Thoracic aorta (tissue), 2 donors: ENCODE results near the gene SYS1. TPM values are rescaled to one million over a fixed set of nuclear protein-coding genes. Genes with fewer than 3 reads are reported as not detected.

Source experiments
- ATAC-seq: fragments of 150-250 bp; one replicate; pipeline ENCODE4 v1.8.0; 2017; ENCODE audit warnings: low read depth; ENCODE audit not compliant: insufficient number of reproducible peaks, low FRiP score
- DNase-seq: peaks from one replicate; pipeline ENCODE4 v3.0.0-alpha.2; 2020; ENCODE audit warnings: low spot score
- H3K27ac ChIP-seq, 2 donors: fragments of 200-600 bp; sonication (generic); 1 replicate in 1 of 2; 2 replicates in 1 of 2; pipeline ENCODE4 v1.5.1; 2016; ENCODE audit warnings: mild to moderate bottlenecking in 2 of 2, moderate library complexity in 2 of 2
- H3K27me3 ChIP-seq: fragments of 200-600 bp; sonication (generic); replicated peaks from 2 replicates; pipeline ENCODE4 v1.6.0; 2016; ENCODE audit warnings: mild to moderate bottlenecking; ENCODE audit not compliant: insufficient read depth
- H3K36me3 ChIP-seq: fragments of 200-600 bp; sonication (generic); one replicate; pipeline ENCODE4 v1.5.1; 2016
- H3K4me1 ChIP-seq, 2 donors: fragments of 200-600 bp; sonication (generic); 1 replicate in 1 of 2; 2 replicates in 1 of 2; pipeline versions ENCODE4 v1.5.1 to v1.6.0; 2016; ENCODE audit warnings: low read depth in 2 of 2, mild to moderate bottlenecking in 1 of 2; ENCODE audit not compliant: control insufficient read depth in 1 of 2
- H3K4me3 ChIP-seq: fragments of 200-600 bp; sonication (generic); 2 replicates; pipeline ENCODE4 v1.5.1; 2016; ENCODE audit warnings: mild to moderate bottlenecking
- H3K9me3 ChIP-seq: fragments of 200-600 bp; sonication (generic); 2 replicates; pipeline ENCODE4 v1.5.1; 2016
- total RNA-seq, 2 donors: library from RNA; depleted of rRNA; stranded (reverse); fragments of >200 nt; gene quantifications; one replicate each; pipeline versions ENCODE4 v1.1.0 to v1.2.3, GENCODE V29; 2016
- TF ChIP-seq, protein P1 (sequence below): fragments of 200-600 bp; sonication (generic); IDR thresholded peaks from one replicate; pipeline ENCODE4 v1.5.1; 2019; ENCODE audit warnings: antibody characterized with exemption

SYS1 gene
- total RNA-seq, 2 donors from 2014 or later = 24.6 to 40.8 TPM

DNA sequence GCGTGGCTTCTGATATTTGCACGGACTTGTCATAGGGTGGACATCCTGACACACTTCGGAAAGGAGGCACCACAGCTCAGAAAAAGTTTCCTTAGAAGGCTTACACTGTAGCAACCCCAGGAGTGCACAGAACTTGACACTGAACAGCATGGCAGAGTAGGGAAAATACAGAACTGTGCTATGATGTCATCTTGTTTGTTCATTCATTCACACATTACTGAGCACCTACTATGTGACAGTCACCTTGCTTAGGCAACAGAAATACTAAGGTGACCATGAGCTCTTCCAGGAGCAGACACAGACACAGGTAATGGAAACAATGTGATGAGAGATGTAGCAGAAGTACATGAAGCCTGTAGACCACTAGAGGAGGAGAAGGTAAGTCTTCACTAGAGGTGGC lies 50.5 kb downstream of the SYS1 start:
- DNase-seq = no peak
- H3K4me3 ChIP-seq = no peak overlapping the region
- H3K9me3 ChIP-seq = no peaks in the 10 kb centered on the region
- H3K36me3 ChIP-seq = peaks cover 25% of the 10 kb centered on the region
- no peak for ATAC-seq
- H3K27me3 ChIP-seq = no peaks in the 10 kb centered on the region
- no peak overlapping the region for H3K27ac ChIP-seq
- TF ChIP-seq, protein P1, sequence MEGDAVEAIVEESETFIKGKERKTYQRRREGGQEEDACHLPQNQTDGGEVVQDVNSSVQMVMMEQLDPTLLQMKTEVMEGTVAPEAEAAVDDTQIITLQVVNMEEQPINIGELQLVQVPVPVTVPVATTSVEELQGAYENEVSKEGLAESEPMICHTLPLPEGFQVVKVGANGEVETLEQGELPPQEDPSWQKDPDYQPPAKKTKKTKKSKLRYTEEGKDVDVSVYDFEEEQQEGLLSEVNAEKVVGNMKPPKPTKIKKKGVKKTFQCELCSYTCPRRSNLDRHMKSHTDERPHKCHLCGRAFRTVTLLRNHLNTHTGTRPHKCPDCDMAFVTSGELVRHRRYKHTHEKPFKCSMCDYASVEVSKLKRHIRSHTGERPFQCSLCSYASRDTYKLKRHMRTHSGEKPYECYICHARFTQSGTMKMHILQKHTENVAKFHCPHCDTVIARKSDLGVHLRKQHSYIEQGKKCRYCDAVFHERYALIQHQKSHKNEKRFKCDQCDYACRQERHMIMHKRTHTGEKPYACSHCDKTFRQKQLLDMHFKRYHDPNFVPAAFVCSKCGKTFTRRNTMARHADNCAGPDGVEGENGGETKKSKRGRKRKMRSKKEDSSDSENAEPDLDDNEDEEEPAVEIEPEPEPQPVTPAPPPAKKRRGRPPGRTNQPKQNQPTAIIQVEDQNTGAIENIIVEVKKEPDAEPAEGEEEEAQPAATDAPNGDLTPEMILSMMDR = no peak
- peaks cover 10 to 43% of the 10 kb centered on the region in 2 donors for H3K4me1 ChIP-seq

GRCh38 chr20:45415822-45416637 lies 53.1 kb downstream of the SYS1 start, which contains the start of gene PIGT:
TSS of gene PIGT (plus strand) at chr20:45416141. CDS start at chr20:45416157, 16 bp downstream.
- Histone ChIP-seq H3K27me3 (no peaks in the 10 kb centered on the region), H3K9me3 (no peaks in the 10 kb centered on the region), H3K27ac (peak within 1 kb of the TSS; percentile 75 to 78), H3K4me3 (peak within 1 kb of the TSS; percentile 88), H3K36me3 (peaks cover 18% of the 10 kb centered on the region), H3K4me1 (peaks cover 6 to 37% of the 10 kb centered on the region in 2 donors)
- DNase-seq (no peak), ATAC-seq (peak; percentile 43)
- TF ChIP-seq, protein P1 = no peak

GRCh38 chr20:45416917-45417316 lies 54.0 kb downstream of the SYS1 start:
- DNase-seq (no peak), ATAC-seq (no peak)
- H3K27me3 ChIP-seq = no peaks in the 10 kb centered on the region
- no peak overlapping the region for H3K27ac ChIP-seq
- peaks cover 6 to 37% of the 10 kb centered on the region in 2 donors for H3K4me1 ChIP-seq
- peaks cover 18% of the 10 kb centered on the region for H3K36me3 ChIP-seq
- TF ChIP-seq, protein P1 = no peak
- H3K4me3 ChIP-seq = peak overlapping the region; percentile 88
- no peaks in the 10 kb centered on the region for H3K9me3 ChIP-seq

Other genes starting within 250 kb of the SYS1 start
- not detected for gene WFDC5, start 248.0 kb upstream of the SYS1 start, total RNA-seq
- not detected for gene WFDC12, start 238.7 kb upstream of the SYS1 start, total RNA-seq
- gene PI3, start 188.3 kb upstream of the SYS1 start, total RNA-seq = not detected
- not detected for gene SEMG1, start 156.1 kb upstream of the SYS1 start, total RNA-seq
- gene SEMG2, start 141.8 kb upstream of the SYS1 start, total RNA-seq = not detected
- gene SLPI, start 108.6 kb upstream of the SYS1 start, total RNA-seq = 10 to 100 TPM; 44.3 to 56.0 TPM
- not detected for gene RBPJL, start 56.3 kb upstream of the SYS1 start, total RNA-seq
- gene MATN4, start 54.9 kb upstream of the SYS1 start, total RNA-seq = under 1 TPM in 1 of 2 donors, not detected in 1; 0.27 TPM
- 100 to 1,000 TPM in 1 of 2 donors, 10 to 100 TPM in 1; 93.5 to 108 TPM for gene SDC4, start 14.7 kb upstream of the SYS1 start, total RNA-seq
- not detected for gene TP53TG5, start 15.2 kb downstream of the SYS1 start, total RNA-seq
- 100 to 1,000 TPM in 1 of 2 donors, 10 to 100 TPM in 1; 97.6 to 120 TPM for gene DBNDD2, start 45.1 kb downstream of the SYS1 start, total RNA-seq
- 100 to 1,000 TPM; 117 to 169 TPM for gene PIGT, start 53.0 kb downstream of the SYS1 start, total RNA-seq
- not detected for gene WFDC2, start 106.6 kb downstream of the SYS1 start, total RNA-seq
- not detected for gene SPINT3, start 152.5 kb downstream of the SYS1 start, total RNA-seq
- not detected for gene WFDC6, start 176.3 kb downstream of the SYS1 start, total RNA-seq
- gene EPPIN, start 184.2 kb downstream of the SYS1 start, total RNA-seq = not detected
- not detected for gene WFDC8, start 216.1 kb downstream of the SYS1 start, total RNA-seq